HEK293 (cell line): ENCODE measurements around the gene ADM5.

ENCODE experiments used
- BCL11A ChIP-seq: fragments of 450-650 bp; formaldehyde crosslinking; IDR thresholded peaks from 2 replicates; pipeline ENCODE4 v1.5.1; 2016; ENCODE audit warnings: low read depth, missing biosample characterization, missing genetic modification characterization
- GLI2 ChIP-seq: fragments of 450-650 bp; formaldehyde crosslinking; IDR thresholded peaks from 2 replicates; pipeline ENCODE4; 2017; ENCODE audit warnings: missing biosample characterization, missing genetic modification characterization, low read depth, borderline replicate concordance
- GLIS2 ChIP-seq: fragments of 450-650 bp; formaldehyde crosslinking; IDR thresholded peaks from 2 replicates; pipeline ENCODE4 v1.5.1; 2016; ENCODE audit warnings: missing biosample characterization, missing genetic modification characterization
- KLF8 ChIP-seq: fragments of 450-650 bp; formaldehyde crosslinking; IDR thresholded peaks from 2 replicates; pipeline ENCODE4 v1.5.1; 2016; ENCODE audit warnings: missing biosample characterization, missing genetic modification characterization
- KLF9 ChIP-seq: fragments of 450-650 bp; formaldehyde crosslinking; IDR thresholded peaks from 2 replicates; pipeline ENCODE4 v1.5.1; 2016; ENCODE audit warnings: missing biosample characterization, missing genetic modification characterization, low read depth
- MZF1 ChIP-seq: fragments of 450-650 bp; formaldehyde crosslinking; IDR thresholded peaks from 2 replicates; pipeline ENCODE4 v1.5.1; 2017; ENCODE audit warnings: missing biosample characterization, missing genetic modification characterization, borderline replicate concordance
- SP2 ChIP-seq: fragments of 450-650 bp; formaldehyde crosslinking; IDR thresholded peaks from 2 replicates; pipeline ENCODE4 v1.5.1; 2016; ENCODE audit warnings: missing biosample characterization, missing genetic modification characterization
- TCF7L2 ChIP-seq: IDR thresholded peaks from 2 replicates; pipeline ENCODE4 v1.6.1; 2011; ENCODE audit warnings: low read depth, mild to moderate bottlenecking, inconsistent platforms, low read length, moderate library complexity, borderline replicate concordance
- ZBTB1 ChIP-seq: fragments of 450-650 bp; formaldehyde crosslinking; IDR thresholded peaks from 2 replicates; pipeline ENCODE4 v1.5.1; 2016; ENCODE audit warnings: missing biosample characterization, missing genetic modification characterization
- ZBTB10 ChIP-seq: fragments of 450-650 bp; formaldehyde crosslinking; IDR thresholded peaks from 2 replicates; pipeline ENCODE4 v1.5.1; 2016; ENCODE audit warnings: missing biosample characterization, missing genetic modification characterization
- ZBTB11 ChIP-seq: fragments of 450-650 bp; formaldehyde crosslinking; conservative IDR thresholded peaks from 2 replicates; pipeline ENCODE4 v1.5.1; 2016; ENCODE audit warnings: low read depth, missing biosample characterization, missing genetic modification characterization
- ZBTB21 ChIP-seq: fragments of 450-650 bp; formaldehyde crosslinking; IDR thresholded peaks from 2 replicates; pipeline ENCODE4 v1.5.1; 2017; ENCODE audit warnings: missing biosample characterization, missing genetic modification characterization
- ZBTB7A ChIP-seq: fragments of 450-650 bp; formaldehyde crosslinking; IDR thresholded peaks from 2 replicates; pipeline ENCODE4 v1.5.1; 2016; ENCODE audit warnings: low read depth, missing biosample characterization, missing genetic modification characterization
- ZFP37 ChIP-seq: fragments of 450-650 bp; formaldehyde crosslinking; IDR thresholded peaks from 2 replicates; pipeline ENCODE4 v1.5.1; 2016; ENCODE audit warnings: missing biosample characterization, missing genetic modification characterization
- ZNF146 ChIP-seq: fragments of 450-650 bp; formaldehyde crosslinking; IDR thresholded peaks from 2 replicates; pipeline ENCODE4 v1.5.1; 2016; ENCODE audit warnings: missing biosample characterization, missing genetic modification characterization
- ZNF169 ChIP-seq: fragments of 450-650 bp; formaldehyde crosslinking; IDR thresholded peaks from 2 replicates; pipeline ENCODE4 v1.5.1; 2016; ENCODE audit warnings: missing biosample characterization, missing genetic modification characterization
- ZNF280D ChIP-seq: fragments of 450-650 bp; formaldehyde crosslinking; IDR thresholded peaks from 2 replicates; pipeline ENCODE4 v1.5.1; 2016; ENCODE audit warnings: missing biosample characterization, missing genetic modification characterization
- ZNF426 ChIP-seq: fragments of 450-650 bp; formaldehyde crosslinking; IDR thresholded peaks from 2 replicates; pipeline ENCODE4 v1.5.1; 2017; ENCODE audit warnings: missing biosample characterization, missing genetic modification characterization, mild to moderate bottlenecking, inconsistent platforms, moderate library complexity
- ZNF623 ChIP-seq: fragments of 450-650 bp; formaldehyde crosslinking; IDR thresholded peaks from 2 replicates; pipeline ENCODE4 v1.5.1; 2016; ENCODE audit warnings: missing biosample characterization, missing genetic modification characterization
- ZNF692 ChIP-seq: fragments of 450-650 bp; formaldehyde crosslinking; IDR thresholded peaks from 2 replicates; pipeline ENCODE4 v1.5.1; 2016; ENCODE audit warnings: missing biosample characterization, missing genetic modification characterization
- ZNF830 ChIP-seq: fragments of 450-650 bp; IDR thresholded peaks from 2 replicates; pipeline ENCODE4 v1.5.0; 2018; ENCODE audit warnings: missing biosample characterization, missing genetic modification characterization, low read depth, mild to moderate bottlenecking, moderate library complexity
- ZXDB ChIP-seq: fragments of 450-650 bp; formaldehyde crosslinking; IDR thresholded peaks from 2 replicates; pipeline ENCODE4 v1.5.1; 2016; ENCODE audit warnings: missing biosample characterization, missing genetic modification characterization
- TF ChIP-seq, protein P1 (sequence below): fragments of 450-650 bp; formaldehyde crosslinking; IDR thresholded peaks from 2 replicates; pipeline ENCODE4 v1.5.1; 2016; ENCODE audit warnings: missing biosample characterization, missing genetic modification characterization
- TF ChIP-seq, protein P2 (sequence below): fragments of 450-650 bp; formaldehyde crosslinking; IDR thresholded peaks from 2 replicates; pipeline ENCODE4 v1.5.1; 2017; ENCODE audit warnings: missing biosample characterization, missing genetic modification characterization
- TF ChIP-seq, protein P3 (sequence below): fragments of 450-650 bp; formaldehyde crosslinking; IDR thresholded peaks from 2 replicates; pipeline ENCODE4 v1.5.1; 2017; ENCODE audit warnings: missing biosample characterization, missing genetic modification characterization

The ADM5 gene

GRCh38 chr19:49680421-49681351, 8.7 kb upstream of the ADM5 start (continued):
- peak; percentile 98 for TF ChIP-seq ZNF692 (tag by site-specific recombination)
- TF ChIP-seq, protein P1, sequence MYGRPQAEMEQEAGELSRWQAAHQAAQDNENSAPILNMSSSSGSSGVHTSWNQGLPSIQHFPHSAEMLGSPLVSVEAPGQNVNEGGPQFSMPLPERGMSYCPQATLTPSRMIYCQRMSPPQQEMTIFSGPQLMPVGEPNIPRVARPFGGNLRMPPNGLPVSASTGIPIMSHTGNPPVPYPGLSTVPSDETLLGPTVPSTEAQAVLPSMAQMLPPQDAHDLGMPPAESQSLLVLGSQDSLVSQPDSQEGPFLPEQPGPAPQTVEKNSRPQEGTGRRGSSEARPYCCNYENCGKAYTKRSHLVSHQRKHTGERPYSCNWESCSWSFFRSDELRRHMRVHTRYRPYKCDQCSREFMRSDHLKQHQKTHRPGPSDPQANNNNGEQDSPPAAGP (tag by site-specific recombination): no peak
- TF ChIP-seq KLF8: no peak
- TF ChIP-seq SP2: no peak
- no peak for TF ChIP-seq ZBTB7A
- TF ChIP-seq ZBTB10: peak; percentile 83
- TF ChIP-seq ZNF146 (tag by site-specific recombination): no peak
- no peak for TF ChIP-seq MZF1 (tag by site-specific recombination)
- TF ChIP-seq ZNF426 (tag by site-specific recombination): no peak
- no peak; the same call in 1 of the 2 replicates for TF ChIP-seq GLIS2 (tag by site-specific recombination)
- TF ChIP-seq KLF9: no peak
- TF ChIP-seq ZXDB (tag by site-specific recombination): peak; percentile 83
- no peak for TF ChIP-seq ZBTB11 (tag by site-specific recombination)
- TF ChIP-seq BCL11A (tag by site-specific recombination): no peak
- TF ChIP-seq, protein P2, sequence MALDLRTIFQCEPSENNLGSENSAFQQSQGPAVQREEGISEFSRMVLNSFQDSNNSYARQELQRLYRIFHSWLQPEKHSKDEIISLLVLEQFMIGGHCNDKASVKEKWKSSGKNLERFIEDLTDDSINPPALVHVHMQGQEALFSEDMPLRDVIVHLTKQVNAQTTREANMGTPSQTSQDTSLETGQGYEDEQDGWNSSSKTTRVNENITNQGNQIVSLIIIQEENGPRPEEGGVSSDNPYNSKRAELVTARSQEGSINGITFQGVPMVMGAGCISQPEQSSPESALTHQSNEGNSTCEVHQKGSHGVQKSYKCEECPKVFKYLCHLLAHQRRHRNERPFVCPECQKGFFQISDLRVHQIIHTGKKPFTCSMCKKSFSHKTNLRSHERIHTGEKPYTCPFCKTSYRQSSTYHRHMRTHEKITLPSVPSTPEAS (tag by site-specific recombination): no peak
- TF ChIP-seq TCF7L2: no peak
- no peak for TF ChIP-seq ZFP37 (tag by site-specific recombination)
- no peak for TF ChIP-seq ZNF169 (tag by site-specific recombination)
- TF ChIP-seq ZBTB1 (tag by site-specific recombination): no peak
- TF ChIP-seq ZBTB21: no peak
- TF ChIP-seq GLI2 (tag by site-specific recombination): no peak
- no peak for TF ChIP-seq ZNF830 (tag by site-specific recombination)
- TF ChIP-seq, protein P3, sequence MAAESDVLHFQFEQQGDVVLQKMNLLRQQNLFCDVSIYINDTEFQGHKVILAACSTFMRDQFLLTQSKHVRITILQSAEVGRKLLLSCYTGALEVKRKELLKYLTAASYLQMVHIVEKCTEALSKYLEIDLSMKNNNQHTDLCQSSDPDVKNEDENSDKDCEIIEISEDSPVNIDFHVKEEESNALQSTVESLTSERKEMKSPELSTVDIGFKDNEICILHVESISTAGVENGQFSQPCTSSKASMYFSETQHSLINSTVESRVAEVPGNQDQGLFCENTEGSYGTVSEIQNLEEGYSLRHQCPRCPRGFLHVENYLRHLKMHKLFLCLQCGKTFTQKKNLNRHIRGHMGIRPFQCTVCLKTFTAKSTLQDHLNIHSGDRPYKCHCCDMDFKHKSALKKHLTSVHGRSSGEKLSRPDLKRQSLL (tag by site-specific recombination): no peak
- no peak for TF ChIP-seq ZNF623 (tag by site-specific recombination)
- TF ChIP-seq ZNF280D (tag by site-specific recombination): no peak
